ENCODE measurements around the gene ZNF155.

Gene ZNF155

GRCh38 chr19:43997631-43998290 lies 13.8 kb downstream of the ZNF155 start:
- TF ChIP-seq CTCF (IDR thresholded peaks at IDR 0.05; ENCODE audit: insufficient read depth, low read length, poor library complexity, severe bottlenecking): no peak
- H3K4me3 ChIP-seq (replicated peaks; ENCODE audit: low read depth, low read length): no peak overlapping the region
- no peak for DNase-seq (ENCODE audit: extremely low read depth, insufficient read length)

GRCh38 chr19:44002212-44002565 lies 18.2 kb downstream of the ZNF155 start:
- DNase-seq (ENCODE audit: extremely low read depth, insufficient read length): no peak
- Histone ChIP-seq H3K36me3 (ENCODE audit: control insufficient read depth, insufficient read depth, low read length) (no peaks in the 10 kb centered on the region; the same call in none of the 2 replicates), H3K27me3 (replicated peaks; ENCODE audit: control insufficient read depth, insufficient read depth, low read length) (no peaks in the 10 kb centered on the region), H3K4me3 (replicated peaks; ENCODE audit: low read depth, low read length) (peak overlapping the region; percentile 93)
- no peak for TF ChIP-seq CTCF (IDR thresholded peaks at IDR 0.05; ENCODE audit: insufficient read depth, low read length, poor library complexity, severe bottlenecking)

More at GRCh38 chr19:43997631-43998290, 13.8 kb downstream of the ZNF155 start:
- H3K36me3 ChIP-seq (ENCODE audit: control insufficient read depth, insufficient read depth, low read length): no peaks in the 10 kb centered on the region; the same call in none of the 2 replicates
- no peaks in the 10 kb centered on the region for H3K27me3 ChIP-seq (replicated peaks; ENCODE audit: control insufficient read depth, insufficient read depth, low read length)

GRCh38 chr19:44002566-44003460 lies 18.8 kb downstream of the ZNF155 start, which contains the start of gene ZNF230:
ZNF230 (plus strand) TSS chr19:44002957; CDS start chr19:44007079, 4,122 bp downstream.
- Histone ChIP-seq H3K36me3 (ENCODE audit: control insufficient read depth, insufficient read depth, low read length) (no peaks in the 10 kb centered on the region; the same call in 1 of the 2 replicates), H3K27me3 (replicated peaks; ENCODE audit: control insufficient read depth, insufficient read depth, low read length) (no peaks in the 10 kb centered on the region), H3K4me3 (replicated peaks; ENCODE audit: low read depth, low read length) (peak within 1 kb of the TSS; percentile 93)
- peak; percentile 84 for DNase-seq (ENCODE audit: extremely low read depth, insufficient read length)
- no peak for TF ChIP-seq CTCF (IDR thresholded peaks at IDR 0.05; ENCODE audit: insufficient read depth, low read length, poor library complexity, severe bottlenecking)

- no peaks in the 10 kb centered on the region for H3K27me3 ChIP-seq (replicated peaks; ENCODE audit: control insufficient read depth, insufficient read depth, low read length)
- peak; percentile 13 for TF ChIP-seq CTCF (IDR thresholded peaks at IDR 0.05; ENCODE audit: insufficient read depth, low read length, poor library complexity, severe bottlenecking)
- peak; percentile 44 for DNase-seq (ENCODE audit: extremely low read depth, insufficient read length)
- H3K4me3 ChIP-seq (replicated peaks; ENCODE audit: low read depth, low read length): peak overlapping the region; percentile 93
- H3K36me3 ChIP-seq (ENCODE audit: control insufficient read depth, insufficient read depth, low read length): peaks cover 1% of the 10 kb centered on the region; the same call in 1 of the 2 replicates
Observed at GRCh38 chr19:44003461-44004009, 19.5 kb downstream of the ZNF155 start.

GRCh38 chr19:44005973-44006372 lies 22.0 kb downstream of the ZNF155 start:
- no peak overlapping the region for H3K4me3 ChIP-seq (replicated peaks; ENCODE audit: low read depth, low read length)
- no peaks in the 10 kb centered on the region for H3K27me3 ChIP-seq (replicated peaks; ENCODE audit: control insufficient read depth, insufficient read depth, low read length)
- DNase-seq (ENCODE audit: extremely low read depth, insufficient read length): no peak
- no peak for TF ChIP-seq CTCF (IDR thresholded peaks at IDR 0.05; ENCODE audit: insufficient read depth, low read length, poor library complexity, severe bottlenecking)
- peaks cover 18% of the 10 kb centered on the region for H3K36me3 ChIP-seq (ENCODE audit: control insufficient read depth, insufficient read depth, low read length)
